ENCODE data around the gene GBX2.

DNA sequence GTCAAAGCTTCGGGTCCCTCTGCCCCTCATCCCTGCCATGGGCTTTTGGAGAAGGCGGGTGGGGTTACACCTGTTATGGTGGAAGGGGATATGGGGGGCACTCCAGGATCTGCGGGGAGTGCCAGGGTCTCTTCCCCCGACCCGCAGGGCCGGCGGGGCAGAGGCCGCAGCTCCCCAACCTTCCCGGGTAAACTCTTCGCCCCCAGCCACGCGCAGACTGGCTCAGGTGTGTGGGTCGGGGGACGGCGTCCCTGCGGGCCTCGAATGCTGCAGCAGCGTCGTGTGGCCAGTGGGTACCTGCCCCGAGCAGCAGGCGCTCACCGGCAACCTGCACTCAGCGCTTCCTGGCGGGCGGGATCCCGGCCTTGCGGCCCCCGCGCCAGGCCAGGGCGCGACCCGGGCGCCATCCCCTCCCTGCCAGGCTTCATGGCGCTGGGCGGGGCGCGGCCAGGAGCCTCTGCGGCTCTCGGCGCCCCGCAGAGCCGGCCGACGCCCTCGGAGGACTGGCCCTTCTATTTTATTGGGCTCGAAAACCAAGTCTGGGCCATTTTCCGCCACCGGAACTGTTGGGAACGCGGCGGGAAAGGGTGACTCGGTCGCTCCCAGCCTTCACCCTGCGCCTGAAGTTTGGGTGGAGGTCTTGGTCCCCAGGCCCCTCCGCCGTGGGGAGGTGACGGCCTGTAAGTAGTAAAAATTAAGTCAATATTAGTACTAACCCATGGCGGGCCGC, 4.5 kb downstream of the GBX2 start:
- no peak for TF ChIP-seq CEBPG (CRISPR knock-in tag; IDR thresholded peaks at IDR 0.05)
- TF ChIP-seq, protein P1, sequence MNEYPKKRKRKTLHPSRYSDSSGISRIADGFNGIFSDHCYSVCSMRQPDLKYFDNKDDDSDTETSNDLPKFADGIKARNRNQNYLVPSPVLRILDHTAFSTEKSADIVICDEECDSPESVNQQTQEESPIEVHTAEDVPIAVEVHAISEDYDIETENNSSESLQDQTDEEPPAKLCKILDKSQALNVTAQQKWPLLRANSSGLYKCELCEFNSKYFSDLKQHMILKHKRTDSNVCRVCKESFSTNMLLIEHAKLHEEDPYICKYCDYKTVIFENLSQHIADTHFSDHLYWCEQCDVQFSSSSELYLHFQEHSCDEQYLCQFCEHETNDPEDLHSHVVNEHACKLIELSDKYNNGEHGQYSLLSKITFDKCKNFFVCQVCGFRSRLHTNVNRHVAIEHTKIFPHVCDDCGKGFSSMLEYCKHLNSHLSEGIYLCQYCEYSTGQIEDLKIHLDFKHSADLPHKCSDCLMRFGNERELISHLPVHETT (CRISPR knock-in tag; conservative IDR thresholded peaks at IDR 0.05), result no peak
- TF ChIP-seq NFIC (IDR thresholded peaks at IDR 0.05; ENCODE audit: low read length), result no peak
- TF ChIP-seq, protein P2, sequence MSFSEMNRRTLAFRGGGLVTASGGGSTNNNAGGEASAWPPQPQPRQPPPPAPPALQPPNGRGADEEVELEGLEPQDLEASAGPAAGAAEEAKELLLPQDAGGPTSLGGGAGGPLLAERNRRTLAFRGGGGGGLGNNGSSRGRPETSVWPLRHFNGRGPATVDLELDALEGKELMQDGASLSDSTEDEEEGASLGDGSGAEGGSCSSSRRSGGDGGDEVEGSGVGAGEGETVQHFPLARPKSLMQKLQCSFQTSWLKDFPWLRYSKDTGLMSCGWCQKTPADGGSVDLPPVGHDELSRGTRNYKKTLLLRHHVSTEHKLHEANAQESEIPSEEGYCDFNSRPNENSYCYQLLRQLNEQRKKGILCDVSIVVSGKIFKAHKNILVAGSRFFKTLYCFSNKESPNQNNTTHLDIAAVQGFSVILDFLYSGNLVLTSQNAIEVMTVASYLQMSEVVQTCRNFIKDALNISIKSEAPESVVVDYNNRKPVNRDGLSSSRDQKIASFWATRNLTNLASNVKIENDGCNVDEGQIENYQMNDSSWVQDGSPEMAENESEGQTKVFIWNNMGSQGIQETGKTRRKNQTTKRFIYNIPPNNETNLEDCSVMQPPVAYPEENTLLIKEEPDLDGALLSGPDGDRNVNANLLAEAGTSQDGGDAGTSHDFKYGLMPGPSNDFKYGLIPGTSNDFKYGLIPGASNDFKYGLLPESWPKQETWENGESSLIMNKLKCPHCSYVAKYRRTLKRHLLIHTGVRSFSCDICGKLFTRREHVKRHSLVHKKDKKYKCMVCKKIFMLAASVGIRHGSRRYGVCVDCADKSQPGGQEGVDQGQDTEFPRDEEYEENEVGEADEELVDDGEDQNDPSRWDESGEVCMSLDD (CRISPR knock-in tag; IDR thresholded peaks at IDR 0.05; ENCODE audit: borderline replicate concordance), result no peak
- no peak for TF ChIP-seq ZSCAN25 (CRISPR knock-in tag; IDR thresholded peaks at IDR 0.05)
- no peak for TF ChIP-seq POLR2AphosphoS5 (IDR thresholded peaks at IDR 0.05; ENCODE audit: low read depth, low read length)
- no peak for TF ChIP-seq FOXM1 (CRISPR knock-in tag; IDR thresholded peaks at IDR 0.05)
- TF ChIP-seq, protein P3, sequence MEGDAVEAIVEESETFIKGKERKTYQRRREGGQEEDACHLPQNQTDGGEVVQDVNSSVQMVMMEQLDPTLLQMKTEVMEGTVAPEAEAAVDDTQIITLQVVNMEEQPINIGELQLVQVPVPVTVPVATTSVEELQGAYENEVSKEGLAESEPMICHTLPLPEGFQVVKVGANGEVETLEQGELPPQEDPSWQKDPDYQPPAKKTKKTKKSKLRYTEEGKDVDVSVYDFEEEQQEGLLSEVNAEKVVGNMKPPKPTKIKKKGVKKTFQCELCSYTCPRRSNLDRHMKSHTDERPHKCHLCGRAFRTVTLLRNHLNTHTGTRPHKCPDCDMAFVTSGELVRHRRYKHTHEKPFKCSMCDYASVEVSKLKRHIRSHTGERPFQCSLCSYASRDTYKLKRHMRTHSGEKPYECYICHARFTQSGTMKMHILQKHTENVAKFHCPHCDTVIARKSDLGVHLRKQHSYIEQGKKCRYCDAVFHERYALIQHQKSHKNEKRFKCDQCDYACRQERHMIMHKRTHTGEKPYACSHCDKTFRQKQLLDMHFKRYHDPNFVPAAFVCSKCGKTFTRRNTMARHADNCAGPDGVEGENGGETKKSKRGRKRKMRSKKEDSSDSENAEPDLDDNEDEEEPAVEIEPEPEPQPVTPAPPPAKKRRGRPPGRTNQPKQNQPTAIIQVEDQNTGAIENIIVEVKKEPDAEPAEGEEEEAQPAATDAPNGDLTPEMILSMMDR (CRISPR knock-in tag; IDR thresholded peaks at IDR 0.05), result no peak
- no peak for TF ChIP-seq ZNF232 (CRISPR knock-in tag; IDR thresholded peaks at IDR 0.05; ENCODE audit: borderline replicate concordance)
- no peak for TF ChIP-seq CREB1 (IDR thresholded peaks at IDR 0.05)
- TF ChIP-seq CREB1 (CRISPR knock-in tag; IDR thresholded peaks at IDR 0.05), result no peak
- TF ChIP-seq, protein P4, sequence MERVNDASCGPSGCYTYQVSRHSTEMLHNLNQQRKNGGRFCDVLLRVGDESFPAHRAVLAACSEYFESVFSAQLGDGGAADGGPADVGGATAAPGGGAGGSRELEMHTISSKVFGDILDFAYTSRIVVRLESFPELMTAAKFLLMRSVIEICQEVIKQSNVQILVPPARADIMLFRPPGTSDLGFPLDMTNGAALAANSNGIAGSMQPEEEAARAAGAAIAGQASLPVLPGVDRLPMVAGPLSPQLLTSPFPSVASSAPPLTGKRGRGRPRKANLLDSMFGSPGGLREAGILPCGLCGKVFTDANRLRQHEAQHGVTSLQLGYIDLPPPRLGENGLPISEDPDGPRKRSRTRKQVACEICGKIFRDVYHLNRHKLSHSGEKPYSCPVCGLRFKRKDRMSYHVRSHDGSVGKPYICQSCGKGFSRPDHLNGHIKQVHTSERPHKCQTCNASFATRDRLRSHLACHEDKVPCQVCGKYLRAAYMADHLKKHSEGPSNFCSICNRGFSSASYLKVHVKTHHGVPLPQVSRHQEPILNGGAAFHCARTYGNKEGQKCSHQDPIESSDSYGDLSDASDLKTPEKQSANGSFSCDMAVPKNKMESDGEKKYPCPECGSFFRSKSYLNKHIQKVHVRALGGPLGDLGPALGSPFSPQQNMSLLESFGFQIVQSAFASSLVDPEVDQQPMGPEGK (CRISPR knock-in tag; IDR thresholded peaks at IDR 0.05), result no peak
- TF ChIP-seq, protein P5, sequence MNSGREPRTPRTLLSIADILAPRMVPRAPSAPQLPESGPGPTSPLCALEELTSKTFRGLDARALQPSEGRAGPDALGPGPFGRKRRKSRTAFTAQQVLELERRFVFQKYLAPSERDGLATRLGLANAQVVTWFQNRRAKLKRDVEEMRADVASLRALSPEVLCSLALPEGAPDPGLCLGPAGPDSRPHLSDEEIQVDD (CRISPR knock-in tag; IDR thresholded peaks at IDR 0.05; ENCODE audit: borderline replicate concordance), result no peak
- no peak for TF ChIP-seq ARNT2 (CRISPR knock-in tag; IDR thresholded peaks at IDR 0.05; ENCODE audit: low read depth)
